GM13976 (cell line): ENCODE measurements around the gene SPTLC1.

Experiments
- DNase-seq: peaks from one replicate; pipeline ENCODE4 v3.0.0; 2012; ENCODE audit warnings: low spot score
- in situ Hi-C: fragments of 300-500 bp; cut with MboI; formaldehyde crosslinking; loops from one replicate; pipeline ENCODE4 v1.12.0; 2022; ENCODE audit warnings: low sequenced_read_pairs, mixed read lengths, inconsistent platforms; ENCODE audit not compliant: unreplicated experiment
- TF ChIP-seq, protein P1 (sequence below): IDR thresholded peaks from 2 replicates; pipeline ENCODE4 v1.5.1; 2012; ENCODE audit warnings: borderline replicate concordance, mild to moderate bottlenecking; ENCODE audit not compliant: insufficient read depth; ENCODE audit errors: extremely low read depth, missing control alignments, control extremely low read depth

The SPTLC1 gene

DNA sequence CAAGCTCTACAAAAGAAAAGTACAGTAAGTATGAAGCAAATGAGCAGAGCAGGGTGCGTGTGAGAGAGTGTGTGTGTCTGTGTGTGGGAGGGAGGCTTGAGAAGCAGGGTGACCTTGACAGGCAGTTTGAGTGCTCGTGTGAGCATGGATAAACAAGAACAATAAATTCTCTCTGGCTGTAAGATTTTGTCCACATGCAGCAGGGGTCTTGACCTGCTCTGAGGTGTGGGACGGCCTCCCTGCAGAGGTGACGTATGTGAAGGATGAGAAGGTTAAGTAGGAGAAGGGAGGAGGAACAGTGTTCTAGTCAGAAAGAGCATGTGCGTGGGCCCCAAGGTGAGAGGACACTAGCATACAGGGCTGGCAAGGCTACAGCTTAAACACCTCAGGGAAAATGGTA, 49.0 kb downstream of the SPTLC1 start:
- in situ Hi-C loops: no loop called here
- no peak for DNase-seq
- TF ChIP-seq, protein P1, sequence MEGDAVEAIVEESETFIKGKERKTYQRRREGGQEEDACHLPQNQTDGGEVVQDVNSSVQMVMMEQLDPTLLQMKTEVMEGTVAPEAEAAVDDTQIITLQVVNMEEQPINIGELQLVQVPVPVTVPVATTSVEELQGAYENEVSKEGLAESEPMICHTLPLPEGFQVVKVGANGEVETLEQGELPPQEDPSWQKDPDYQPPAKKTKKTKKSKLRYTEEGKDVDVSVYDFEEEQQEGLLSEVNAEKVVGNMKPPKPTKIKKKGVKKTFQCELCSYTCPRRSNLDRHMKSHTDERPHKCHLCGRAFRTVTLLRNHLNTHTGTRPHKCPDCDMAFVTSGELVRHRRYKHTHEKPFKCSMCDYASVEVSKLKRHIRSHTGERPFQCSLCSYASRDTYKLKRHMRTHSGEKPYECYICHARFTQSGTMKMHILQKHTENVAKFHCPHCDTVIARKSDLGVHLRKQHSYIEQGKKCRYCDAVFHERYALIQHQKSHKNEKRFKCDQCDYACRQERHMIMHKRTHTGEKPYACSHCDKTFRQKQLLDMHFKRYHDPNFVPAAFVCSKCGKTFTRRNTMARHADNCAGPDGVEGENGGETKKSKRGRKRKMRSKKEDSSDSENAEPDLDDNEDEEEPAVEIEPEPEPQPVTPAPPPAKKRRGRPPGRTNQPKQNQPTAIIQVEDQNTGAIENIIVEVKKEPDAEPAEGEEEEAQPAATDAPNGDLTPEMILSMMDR: no peak

DNA sequence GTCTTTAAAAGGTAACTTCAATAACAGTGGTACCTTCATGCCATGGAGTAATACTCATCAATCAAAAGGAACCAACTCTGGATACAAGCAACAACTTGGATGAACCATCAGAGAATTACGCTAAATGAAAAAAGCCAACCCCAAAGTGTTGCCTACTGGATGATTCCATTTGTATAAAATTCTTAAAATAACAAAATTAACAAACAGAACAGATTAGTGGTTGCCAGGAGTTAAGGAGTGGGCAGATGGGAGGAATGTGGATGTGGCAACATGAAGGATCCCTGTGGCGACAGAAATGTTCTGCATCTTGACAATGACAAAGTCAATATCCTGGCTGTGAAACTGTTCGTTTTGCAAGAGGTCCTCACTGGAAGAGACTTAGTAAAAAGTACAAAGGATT, 50.5 kb downstream of the SPTLC1 start:
- TF ChIP-seq, protein P1: no peak
- DNase-seq: no peak
- in situ Hi-C loops: no loop called here

DNA sequence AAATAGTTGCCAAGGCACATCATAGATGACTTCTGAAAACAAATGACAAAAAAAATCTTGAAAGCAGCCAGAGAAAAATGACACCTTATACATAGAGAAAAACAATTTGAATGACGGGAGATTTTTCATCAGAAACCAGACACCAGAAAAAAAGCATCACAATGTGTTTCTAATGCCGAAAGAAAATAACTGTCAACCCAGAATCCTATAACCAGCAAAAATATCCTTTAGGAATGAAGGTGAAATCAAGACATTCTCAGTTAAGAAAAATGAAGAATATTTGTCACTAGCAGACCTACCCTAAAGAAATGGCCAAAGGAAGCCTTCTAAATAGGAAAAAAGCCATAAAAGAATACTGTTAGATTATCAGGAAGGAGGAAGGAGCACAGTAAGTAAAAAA, 54.0 kb downstream of the SPTLC1 start:
- in situ Hi-C loops: no loop called here
- TF ChIP-seq, protein P1: no peak

DNA sequence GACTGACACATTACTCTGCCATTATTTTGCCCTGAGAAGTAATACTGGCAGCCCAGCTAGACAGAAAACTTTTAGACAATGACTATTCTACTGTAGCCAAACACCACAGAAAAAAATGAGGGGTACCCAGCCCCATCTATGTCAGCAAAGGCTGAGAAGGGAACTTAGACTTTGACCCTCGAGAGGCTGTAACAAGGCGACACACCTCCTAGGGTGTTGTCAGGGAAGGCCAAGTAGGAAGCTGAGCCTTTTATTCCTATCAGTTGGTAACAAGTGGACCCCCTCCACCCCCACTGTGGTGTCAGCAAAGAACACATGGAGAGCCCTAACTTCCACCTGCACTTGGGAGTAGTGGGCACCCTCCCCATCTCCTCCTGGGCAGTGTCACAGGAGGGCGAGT, 55.6 kb downstream of the SPTLC1 start:
- in situ Hi-C loops: no loop called here
- TF ChIP-seq, protein P1: no peak
- DNase-seq: no peak

More for the DNA sequence above, 54.0 kb downstream of the SPTLC1 start:
- DNase-seq: no peak

DNA sequence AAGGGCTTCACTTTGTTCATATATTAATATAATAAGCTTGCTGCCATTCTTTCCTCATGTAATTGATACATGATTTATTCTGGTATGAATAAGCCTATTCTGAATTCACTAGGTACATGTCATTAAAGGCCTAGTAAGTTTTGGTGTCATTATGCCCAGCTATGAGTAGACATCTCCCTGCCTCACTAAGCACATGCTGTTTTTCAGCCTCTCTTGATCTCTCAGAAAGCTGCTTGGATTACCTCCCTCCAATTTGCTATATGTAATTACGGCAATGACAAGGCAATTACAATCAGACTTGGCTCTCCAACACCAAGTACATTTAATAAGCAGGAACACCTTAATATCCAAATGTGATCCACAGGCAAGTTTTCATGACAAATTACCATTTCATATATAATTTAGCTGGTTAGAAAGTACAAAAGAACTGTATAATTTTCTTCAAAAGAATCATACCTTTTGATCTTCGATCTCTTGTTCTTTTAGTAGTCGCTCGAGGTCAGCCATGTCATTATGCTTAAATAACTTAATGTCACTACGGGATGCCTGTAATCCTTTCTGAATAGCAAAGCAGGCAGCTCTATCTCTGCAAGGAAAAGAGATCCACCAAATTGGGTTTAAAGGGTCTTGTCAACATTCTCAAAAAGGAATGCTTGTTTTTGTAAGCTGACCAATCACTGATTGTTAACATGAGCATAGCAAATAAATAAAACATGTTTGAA, 56.3 kb downstream of the SPTLC1 start:
- in situ Hi-C loops: no loop called here
- TF ChIP-seq, protein P1: no peak
- no peak for DNase-seq

DNA sequence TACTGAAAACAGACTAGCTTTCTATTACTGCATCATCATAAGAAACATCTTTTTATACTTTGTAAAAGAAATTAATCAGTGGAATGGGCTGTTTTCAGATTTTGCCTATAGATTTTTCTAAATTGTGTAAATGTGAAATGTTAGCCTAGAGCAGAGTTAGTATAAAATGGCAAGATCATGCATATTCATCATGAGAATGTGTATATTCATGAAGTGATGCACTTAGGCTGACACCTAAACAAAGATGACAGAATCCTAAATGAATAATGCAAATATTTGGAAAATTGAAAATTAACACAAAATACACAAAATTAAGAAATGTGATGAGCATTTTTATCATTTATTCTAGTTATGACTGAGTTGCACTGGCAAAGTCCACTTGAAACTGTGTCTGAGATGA, 57.2 kb downstream of the SPTLC1 start:
- in situ Hi-C loops: no loop called here
- DNase-seq: no peak
- TF ChIP-seq, protein P1: no peak
